ENCODE measurements around the gene FAM9A. TPM values are rescaled to one million over a fixed set of nuclear protein-coding genes. Genes with fewer than 3 reads are reported as not detected.

The FAM9A gene
- total RNA-seq, 2 donors from 2014 or later = 1.3 TPM; not detected in 1

DNA sequence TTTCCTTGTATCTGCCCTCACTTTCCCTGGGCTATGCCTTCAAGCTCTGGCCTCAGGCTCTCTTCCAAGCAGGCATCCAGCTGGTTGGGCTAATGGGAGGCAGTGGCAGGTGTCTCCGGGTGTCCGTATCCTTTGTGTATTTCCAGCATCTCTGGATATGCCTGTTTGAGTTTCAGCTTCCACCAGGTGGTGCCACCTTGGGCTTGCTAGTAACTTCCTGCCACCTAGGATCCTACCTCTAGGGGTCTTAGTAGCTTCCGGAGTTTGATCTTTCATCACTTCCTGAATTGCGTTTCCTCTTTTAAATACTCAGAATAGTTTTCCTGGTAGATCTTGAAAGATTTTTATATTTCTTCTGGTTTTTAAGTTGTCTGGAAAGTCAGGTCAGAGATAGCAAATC, 46.1 kb downstream of the FAM9A start:
- Histone ChIP-seq H3K4me1 (replicated peaks) (no peaks in the 10 kb centered on the region), H3K9me3 (no peaks in the 10 kb centered on the region), H3K36me3 (no peaks in the 10 kb centered on the region), H3K27me3 (replicated peaks; ENCODE audit: insufficient read depth) (no peaks in the 10 kb centered on the region), H3K4me3 (no peak overlapping the region), H3K27ac (no peak overlapping the region)
- TF ChIP-seq POLR2AphosphoS5 (IDR thresholded peaks at IDR 0.05) (no peak), POLR2A (IDR thresholded peaks at IDR 0.05) (no peak)
- TF ChIP-seq, protein P1, sequence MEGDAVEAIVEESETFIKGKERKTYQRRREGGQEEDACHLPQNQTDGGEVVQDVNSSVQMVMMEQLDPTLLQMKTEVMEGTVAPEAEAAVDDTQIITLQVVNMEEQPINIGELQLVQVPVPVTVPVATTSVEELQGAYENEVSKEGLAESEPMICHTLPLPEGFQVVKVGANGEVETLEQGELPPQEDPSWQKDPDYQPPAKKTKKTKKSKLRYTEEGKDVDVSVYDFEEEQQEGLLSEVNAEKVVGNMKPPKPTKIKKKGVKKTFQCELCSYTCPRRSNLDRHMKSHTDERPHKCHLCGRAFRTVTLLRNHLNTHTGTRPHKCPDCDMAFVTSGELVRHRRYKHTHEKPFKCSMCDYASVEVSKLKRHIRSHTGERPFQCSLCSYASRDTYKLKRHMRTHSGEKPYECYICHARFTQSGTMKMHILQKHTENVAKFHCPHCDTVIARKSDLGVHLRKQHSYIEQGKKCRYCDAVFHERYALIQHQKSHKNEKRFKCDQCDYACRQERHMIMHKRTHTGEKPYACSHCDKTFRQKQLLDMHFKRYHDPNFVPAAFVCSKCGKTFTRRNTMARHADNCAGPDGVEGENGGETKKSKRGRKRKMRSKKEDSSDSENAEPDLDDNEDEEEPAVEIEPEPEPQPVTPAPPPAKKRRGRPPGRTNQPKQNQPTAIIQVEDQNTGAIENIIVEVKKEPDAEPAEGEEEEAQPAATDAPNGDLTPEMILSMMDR (IDR thresholded peaks at IDR 0.05) = no peak
- DNase-seq (ENCODE audit: low spot score) = no peak
- WGBS = 91% methylated on average over 4 of the region's 4 CpGs
- intact Hi-C loops (cut with DNase I) = no loop called here

DNA sequence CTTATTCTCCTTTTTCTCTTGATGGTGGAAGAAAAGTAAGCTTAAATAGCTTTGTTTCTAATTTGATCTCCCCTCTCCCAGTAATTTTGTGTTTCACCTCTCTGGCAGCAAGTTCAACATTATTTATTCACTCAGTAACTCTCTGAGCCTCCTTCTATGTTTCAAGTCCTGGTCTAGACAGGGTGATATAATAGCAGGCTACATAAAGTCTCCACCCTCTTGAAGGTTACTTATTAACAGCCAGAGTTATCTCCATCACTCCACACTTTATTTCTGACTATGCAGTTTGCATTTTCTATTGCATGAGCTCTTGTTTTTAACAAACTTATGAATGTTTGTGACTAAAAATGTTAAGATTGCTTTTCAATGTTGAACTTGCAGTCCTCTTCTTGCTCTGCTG, 51.5 kb downstream of the FAM9A start:
- Histone ChIP-seq H3K27me3 (replicated peaks; ENCODE audit: insufficient read depth) (no peaks in the 10 kb centered on the region), H3K27ac (no peak overlapping the region), H3K4me3 (no peak overlapping the region), H3K36me3 (no peaks in the 10 kb centered on the region), H3K4me1 (replicated peaks) (no peaks in the 10 kb centered on the region), H3K9me3 (no peaks in the 10 kb centered on the region)
- intact Hi-C loops (cut with DNase I) = no loop called here
- no peak for TF ChIP-seq POLR2AphosphoS5 (IDR thresholded peaks at IDR 0.05)
- TF ChIP-seq, protein P1 (IDR thresholded peaks at IDR 0.05) = no peak
- no peak for TF ChIP-seq POLR2A (IDR thresholded peaks at IDR 0.05)
- DNase-seq (ENCODE audit: low spot score) = no peak

DNA sequence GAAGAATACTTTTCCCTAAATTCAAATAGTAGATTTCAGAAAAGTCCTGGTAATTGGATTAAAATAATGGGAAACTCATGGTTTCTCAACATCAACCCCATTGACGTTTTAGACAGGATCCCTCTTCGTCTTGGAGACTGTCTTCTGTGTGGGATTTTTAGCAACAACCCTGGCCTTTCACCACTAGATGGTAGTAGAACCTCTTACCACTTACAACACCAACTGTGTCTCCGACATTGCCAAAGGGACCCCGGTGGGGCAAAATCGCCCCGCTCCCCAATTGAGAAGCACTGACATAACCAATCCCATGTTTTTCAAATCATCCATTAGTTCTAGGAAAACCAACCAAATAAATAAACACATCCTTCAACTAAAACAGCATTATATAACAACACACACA, 52.3 kb downstream of the FAM9A start:
- Histone ChIP-seq H3K36me3 (no peaks in the 10 kb centered on the region), H3K4me3 (no peak overlapping the region), H3K27me3 (replicated peaks; ENCODE audit: insufficient read depth) (no peaks in the 10 kb centered on the region), H3K27ac (no peak overlapping the region), H3K4me1 (replicated peaks) (no peaks in the 10 kb centered on the region), H3K9me3 (no peaks in the 10 kb centered on the region)
- no peak for TF ChIP-seq POLR2A (IDR thresholded peaks at IDR 0.05)
- TF ChIP-seq, protein P1 (IDR thresholded peaks at IDR 0.05) = peak in 2 of 4 experiments; percentile 28 to 39
- 7% methylated on average over 6 of the region's 6 CpGs for WGBS
- intact Hi-C loops (cut with DNase I) = no loop called here
- no peak for DNase-seq (ENCODE audit: low spot score)

DNA sequence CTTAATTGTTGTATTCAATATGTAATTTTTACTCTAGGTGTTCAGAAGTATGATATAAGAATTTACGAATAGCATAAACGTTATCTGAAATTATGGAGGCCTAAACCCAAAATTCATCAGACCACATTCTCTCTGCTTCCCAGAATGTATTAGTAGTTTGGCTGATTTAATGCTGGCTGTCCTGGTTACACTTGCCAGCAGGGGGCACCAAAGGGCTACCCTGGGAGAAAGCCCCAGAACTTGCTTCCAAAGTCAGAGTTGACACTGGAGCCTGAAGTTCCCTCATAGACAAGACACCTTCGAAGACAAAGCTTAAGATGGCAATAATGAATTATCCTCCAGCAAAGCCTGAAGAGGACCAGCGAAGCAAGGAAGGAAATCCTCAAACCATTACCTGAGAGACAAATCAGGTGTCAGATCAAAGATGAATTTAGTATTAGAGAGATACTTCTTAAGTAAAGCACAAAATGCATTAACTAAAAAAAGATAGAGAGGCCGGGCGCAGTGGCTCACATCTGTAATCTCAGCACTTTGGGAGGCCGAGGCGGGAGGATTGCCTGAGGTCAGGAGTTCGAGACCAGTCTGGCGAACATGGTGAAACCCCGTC, 58.0 kb downstream of the FAM9A start:
- Histone ChIP-seq H3K9me3 (no peaks in the 10 kb centered on the region), H3K36me3 (no peaks in the 10 kb centered on the region), H3K4me3 (no peak overlapping the region), H3K27me3 (replicated peaks; ENCODE audit: insufficient read depth) (no peaks in the 10 kb centered on the region), H3K27ac (no peak overlapping the region), H3K4me1 (replicated peaks) (no peaks in the 10 kb centered on the region)
- peak; percentile 16 for DNase-seq (ENCODE audit: low spot score)
- TF ChIP-seq, protein P1 (IDR thresholded peaks at IDR 0.05) = peak in 3 of 4 experiments; percentile 36 to 50 (median 46)
- TF ChIP-seq POLR2A (IDR thresholded peaks at IDR 0.05) = no peak
- WGBS = 68% methylated on average over 9 of the region's 11 CpGs
- intact Hi-C loops (cut with DNase I) = no loop called here

DNA sequence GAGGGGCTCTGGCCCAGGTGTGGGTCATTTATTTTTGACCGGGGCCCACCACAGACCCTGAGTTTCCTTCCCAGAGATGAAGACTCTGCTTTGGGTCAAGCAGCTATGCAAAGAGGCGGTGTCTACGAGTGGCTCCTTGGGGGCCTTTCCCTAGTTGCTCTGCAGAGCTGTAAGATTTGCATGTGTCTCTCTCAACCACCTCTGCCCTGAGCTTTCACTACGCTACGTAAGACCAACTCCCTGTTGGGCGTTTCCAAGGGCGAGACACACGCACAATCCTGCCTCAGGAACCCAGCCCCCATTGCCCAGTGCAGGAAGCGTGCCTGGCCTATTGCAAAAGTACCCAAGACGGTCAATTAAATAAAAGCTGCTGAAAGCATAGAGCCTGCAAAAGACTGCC, 59.2 kb downstream of the FAM9A start:
- no peaks in the 10 kb centered on the region for H3K36me3 ChIP-seq

More for the DNA sequence above, 59.2 kb downstream of the FAM9A start:
- no peaks in the 10 kb centered on the region for H3K9me3 ChIP-seq
- TF ChIP-seq, protein P1 (IDR thresholded peaks at IDR 0.05) = no peak
- TF ChIP-seq POLR2A (IDR thresholded peaks at IDR 0.05) = no peak
- TF ChIP-seq POLR2AphosphoS5 (IDR thresholded peaks at IDR 0.05) = no peak
- no peak overlapping the region for H3K4me3 ChIP-seq
- H3K27me3 ChIP-seq (replicated peaks; ENCODE audit: insufficient read depth) = no peaks in the 10 kb centered on the region
- H3K4me1 ChIP-seq (replicated peaks) = no peaks in the 10 kb centered on the region
- WGBS = 93% methylated on average over 10 of the region's 10 CpGs
- H3K27ac ChIP-seq = no peak overlapping the region
- DNase-seq (ENCODE audit: low spot score) = no peak
- intact Hi-C loops (cut with DNase I) = no loop called here

Measured in prostate gland (tissue), 2 donors.